Loucy (cell line): ENCODE measurements around the gene CLASP1.

Experiments used
- CTCF ChIP-seq: fragments of 200-600 bp; sonication (generic); conservative IDR thresholded peaks from 2 replicates; pipeline ENCODE4 v1.5.1; 2014; ENCODE audit warnings: mild to moderate bottlenecking, antibody characterized with exemption, low read length
- EZH2phosphoT487 ChIP-seq: fragments of 200-600 bp; IDR thresholded peaks from 2 replicates; pipeline ENCODE4 v1.6.1; 2018; ENCODE audit warnings: antibody characterized with exemption, mild to moderate bottlenecking, moderate library complexity, borderline replicate concordance

- TF ChIP-seq CTCF (peak; percentile 52), EZH2phosphoT487 (no peak)
These were observed 169.3 kb downstream of the CLASP1 start for GRCh38 chr2:121479882-121480522.
